ENCODE results near the gene PBX3.

PBX3 gene

DNA sequence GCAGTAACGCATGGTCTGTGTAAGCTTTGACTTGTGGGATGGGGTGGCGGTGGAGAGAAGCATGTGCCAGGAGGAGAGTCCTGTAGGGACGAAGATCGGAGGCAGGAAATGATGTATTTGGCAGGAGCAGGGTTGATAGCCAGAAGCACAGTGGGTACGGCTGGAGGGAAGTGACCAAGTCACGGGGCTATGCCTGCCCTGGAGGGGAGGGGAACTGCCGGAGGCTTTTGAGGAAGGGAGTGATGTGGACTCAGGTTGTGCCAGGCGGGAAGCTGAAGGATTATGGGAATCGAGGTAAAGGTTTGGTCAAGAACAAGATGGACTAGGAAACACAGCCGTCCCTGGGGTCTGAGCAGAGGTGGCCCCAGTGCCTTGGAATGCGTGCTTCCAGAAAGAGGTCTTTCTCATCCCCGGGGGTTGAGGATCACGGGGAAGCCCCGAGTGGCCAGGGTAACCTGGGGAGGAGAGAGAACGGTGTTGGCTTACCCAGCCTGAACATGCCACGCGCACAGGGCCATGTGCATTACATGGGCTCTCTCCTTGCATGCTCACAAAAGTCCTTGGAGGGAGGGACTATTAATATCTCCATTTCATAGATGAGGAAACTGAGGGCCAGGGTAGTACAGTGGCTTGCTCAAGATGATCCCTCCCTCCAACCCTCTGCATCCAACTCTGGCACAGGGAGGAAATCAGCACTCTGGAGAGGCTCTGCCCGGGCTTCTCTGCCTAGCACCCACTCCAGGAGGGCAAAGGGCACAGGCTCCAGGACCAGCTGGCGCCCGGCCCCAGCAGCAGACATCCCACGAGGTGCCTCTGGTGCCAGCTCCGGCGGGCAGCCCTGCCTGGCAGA, 253.8 kb downstream of the PBX3 start:
- no peak for DNase-seq

DNA sequence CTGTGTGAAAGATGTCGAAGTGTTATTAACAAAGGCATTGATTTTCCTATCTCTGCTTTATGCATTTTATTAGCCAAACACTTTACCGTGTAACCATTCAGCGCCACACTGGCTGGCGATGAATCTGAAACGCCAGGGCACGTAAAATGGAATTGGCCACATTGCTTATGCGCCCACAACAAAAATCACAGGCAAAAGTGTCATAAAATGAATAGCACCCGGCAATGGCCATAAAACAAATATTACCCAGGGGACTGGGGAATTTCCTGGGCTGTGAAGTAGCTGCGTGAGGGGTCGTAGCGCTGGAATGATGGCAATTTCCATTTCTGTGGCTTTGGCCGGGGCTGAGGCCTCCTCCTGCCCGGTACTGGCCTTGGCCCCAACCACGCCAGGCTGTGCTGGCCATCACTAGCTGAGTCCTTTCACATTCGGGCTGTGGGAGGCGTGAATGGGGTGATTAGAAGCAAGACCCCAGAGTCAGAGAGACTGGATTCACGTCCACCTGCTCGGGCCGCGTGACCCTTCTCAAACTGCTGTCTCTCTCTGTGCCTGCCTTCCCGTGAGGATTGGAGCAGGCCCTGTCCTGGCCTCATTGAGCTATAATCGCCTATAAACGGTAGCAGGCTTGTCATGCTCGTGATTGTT, 254.5 kb downstream of the PBX3 start:
- peak; percentile 15 for DNase-seq

DNA sequence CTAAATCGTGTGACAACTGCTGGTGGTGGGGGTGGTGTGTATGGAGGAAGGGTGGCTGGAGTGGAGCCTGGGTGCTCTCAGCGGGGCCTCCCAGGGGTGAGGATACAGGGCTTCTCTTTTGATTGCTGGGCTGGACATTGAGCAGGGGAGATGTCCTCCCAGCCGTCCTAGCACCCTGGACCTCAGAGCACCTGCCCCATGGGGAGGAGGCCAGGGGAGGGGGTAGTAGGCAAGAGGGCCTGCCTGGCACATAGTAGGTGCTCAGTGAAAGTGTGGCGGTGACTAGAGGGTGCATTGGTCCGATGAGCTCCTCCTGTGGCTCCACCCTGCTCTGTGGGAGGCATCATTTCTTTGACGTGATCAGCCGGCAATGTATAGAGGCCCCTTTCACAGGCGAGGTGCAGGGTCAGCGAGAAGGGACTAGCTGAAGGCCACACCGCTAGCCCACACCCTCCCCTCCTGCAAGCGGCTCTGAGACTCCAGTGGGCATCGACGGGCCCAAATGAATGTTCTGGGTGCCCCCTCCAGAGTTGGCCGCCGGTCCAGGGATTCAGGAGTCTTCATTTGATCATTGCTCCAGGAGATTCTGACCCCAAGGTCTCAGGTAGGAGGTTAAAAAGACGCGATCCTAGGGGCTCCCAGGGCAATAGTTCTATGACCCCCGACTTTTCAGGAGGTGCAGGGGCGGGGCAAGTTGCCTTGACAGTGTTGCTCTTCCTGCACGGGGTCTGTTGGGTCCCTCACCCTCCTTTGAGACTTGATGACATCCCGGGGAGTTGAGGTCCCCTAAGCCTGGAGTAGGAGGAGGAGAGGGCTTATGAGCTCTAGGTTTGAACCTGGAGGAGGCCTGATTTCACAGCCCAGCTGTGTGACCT, 255.5 kb downstream of the PBX3 start:
- no peak for DNase-seq

DNA sequence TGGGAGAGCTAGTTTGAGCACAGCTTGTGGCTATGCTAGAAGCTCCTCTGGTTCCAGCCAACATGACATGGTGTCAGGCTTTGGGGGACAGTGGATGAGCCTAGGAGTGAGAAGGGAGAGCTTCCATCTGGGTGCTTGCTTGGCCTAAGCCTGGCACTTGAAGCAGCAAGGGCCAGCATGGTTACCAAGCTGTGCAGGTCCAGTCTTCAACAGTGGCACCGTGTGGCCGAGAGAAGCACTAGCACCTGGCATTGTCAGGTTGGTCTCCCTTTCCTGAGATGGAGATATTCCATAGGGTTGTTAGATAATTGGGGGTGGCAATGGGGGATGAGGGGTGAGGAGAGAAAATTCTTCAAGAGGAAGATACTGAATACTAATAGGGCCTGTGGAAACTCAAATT, 261.9 kb downstream of the PBX3 start:
- DNase-seq: no peak

DNA sequence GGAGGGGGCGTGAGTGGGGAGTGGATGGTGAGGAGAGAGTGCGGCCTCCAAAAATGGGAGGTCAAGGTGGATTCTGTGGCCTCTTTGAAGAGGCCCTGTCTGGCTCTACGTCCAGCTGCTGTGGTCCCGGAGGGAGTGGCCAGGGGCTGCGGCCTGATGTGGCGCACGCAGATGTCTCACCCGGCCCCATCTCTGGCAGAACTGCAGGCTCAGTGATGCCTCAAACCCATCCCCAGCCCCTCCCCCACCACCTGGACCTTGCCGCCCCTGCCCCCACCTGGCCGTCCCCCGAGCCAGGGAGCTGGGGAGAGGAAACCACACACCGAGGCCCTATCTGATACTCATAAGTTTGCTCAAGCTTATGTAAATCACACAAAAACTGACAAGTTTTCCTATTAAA, 267.6 kb downstream of the PBX3 start:
- DNase-seq: no peak

DNA sequence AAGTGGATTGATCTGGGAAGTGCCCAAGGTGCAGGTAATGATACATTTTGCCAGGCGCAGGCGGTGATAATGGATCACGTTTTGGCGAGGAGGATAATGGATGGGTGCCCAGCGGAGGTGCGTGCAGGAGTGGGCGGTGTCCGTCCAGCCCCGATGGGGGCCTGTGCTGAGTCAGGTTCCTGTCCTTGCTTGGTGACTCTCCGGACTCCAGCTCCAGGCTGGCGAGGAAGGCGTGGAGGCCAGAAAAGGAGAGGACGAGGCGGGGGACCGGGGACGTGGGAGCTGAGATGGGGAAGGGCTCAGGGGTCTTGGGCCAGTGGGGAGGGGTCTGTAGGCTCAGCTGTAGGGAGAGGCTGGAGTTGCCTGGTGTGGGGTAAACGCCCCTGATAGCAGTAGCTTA, 268.3 kb downstream of the PBX3 start:
- DNase-seq: no peak

DNA sequence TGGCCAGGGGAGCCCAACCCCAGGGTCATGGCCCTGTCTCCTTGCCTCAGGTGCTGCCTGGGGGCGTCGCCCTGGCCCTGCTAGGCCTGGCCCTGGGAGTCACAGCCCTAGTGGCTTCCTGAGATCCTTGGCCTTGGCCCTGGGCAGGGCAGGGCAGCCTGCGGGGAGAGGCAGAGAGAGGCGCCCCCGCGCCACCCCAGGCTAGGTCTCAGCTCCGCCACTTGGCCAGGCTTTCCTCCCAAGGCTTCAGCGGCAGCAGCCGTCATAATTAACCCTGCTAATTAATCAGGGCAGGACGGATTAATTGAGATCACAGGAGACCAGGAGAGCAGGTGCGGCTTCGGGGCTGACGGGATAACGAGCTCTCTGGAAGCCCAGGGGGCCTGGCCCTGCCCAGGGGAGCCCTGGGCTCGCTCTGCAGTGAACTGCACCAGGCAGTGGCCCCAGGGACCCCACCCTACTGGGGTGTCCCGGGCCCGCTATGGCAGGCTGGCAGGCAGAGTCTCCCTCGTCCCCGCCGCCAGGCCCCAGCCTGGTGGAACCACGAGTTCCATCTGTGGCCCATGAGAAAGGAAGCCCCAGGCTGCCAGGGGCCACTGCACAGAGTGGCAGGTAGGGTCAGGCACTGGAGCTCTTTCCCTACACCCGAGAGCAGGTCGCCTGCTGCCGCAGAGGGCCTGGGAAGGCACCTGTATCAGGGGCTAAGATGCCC, 269.6 kb downstream of the PBX3 start:
- DNase-seq: peak; percentile 28

Data from NCI-H1105 treated with DMSO at 0.1 percent for 48 hours (cell line).